ENCODE results near the gene ARHGEF4.

The ARHGEF4 gene

GRCh38 chr2:131027566-131028528, 191.1 kb downstream of the ARHGEF4 start:
- no peak for DNase-seq

- DNase-seq = no peak
Measured at GRCh38 chr2:131029812-131030211, 193.1 kb downstream of the ARHGEF4 start.

DNA sequence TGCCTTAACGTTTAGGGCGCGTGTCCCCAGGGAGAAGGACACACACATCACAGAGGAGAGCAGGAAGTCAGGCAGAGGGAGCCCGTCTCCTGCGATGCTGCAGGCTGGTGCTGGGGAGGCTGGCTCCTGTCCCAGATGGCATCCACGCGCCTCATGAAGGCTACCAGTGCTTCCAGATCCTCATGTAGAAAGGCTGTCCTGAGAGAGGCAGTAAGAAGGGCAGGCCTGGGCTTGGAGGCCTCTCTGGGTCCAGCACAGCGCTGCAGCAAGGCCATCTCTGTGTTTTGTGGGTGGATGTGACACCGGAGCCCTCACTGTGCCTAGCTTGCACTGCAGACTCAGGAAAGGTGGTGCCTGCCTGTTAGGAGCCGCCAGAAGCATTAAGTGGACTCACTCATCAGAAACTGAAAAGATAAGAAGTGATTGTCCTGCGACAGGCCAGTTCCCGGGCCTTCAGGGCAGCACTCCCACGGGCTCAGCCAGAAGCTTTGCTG, 193.8 kb downstream of the ARHGEF4 start:
- no peak for DNase-seq

DNA sequence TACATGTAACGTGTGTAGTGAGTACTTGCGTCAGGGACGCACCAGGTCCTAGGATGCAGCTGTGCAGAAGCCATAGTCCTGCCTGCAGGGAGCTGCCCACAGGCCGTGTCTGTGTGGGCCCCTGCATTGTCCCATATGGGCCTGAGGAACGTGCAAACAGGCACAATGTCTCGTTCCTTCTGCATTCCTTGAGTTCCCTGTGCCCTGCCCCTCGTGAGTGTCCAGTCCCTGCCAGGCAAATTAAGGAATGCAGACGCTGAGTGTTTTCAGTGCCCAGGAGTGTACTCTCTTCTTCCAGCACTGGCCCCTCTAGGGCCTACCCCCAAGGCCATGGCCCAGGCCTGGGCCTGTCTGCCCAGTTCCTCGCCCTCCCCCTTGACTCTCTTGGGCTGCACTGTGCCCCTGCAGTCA, 194.7 kb downstream of the ARHGEF4 start:
- DNase-seq = no peak

GRCh38 chr2:131031875-131032274, 195.2 kb downstream of the ARHGEF4 start:
- no peak for DNase-seq

- no peak for DNase-seq
Measured at GRCh38 chr2:131032393-131032836, 195.7 kb downstream of the ARHGEF4 start.

DNA sequence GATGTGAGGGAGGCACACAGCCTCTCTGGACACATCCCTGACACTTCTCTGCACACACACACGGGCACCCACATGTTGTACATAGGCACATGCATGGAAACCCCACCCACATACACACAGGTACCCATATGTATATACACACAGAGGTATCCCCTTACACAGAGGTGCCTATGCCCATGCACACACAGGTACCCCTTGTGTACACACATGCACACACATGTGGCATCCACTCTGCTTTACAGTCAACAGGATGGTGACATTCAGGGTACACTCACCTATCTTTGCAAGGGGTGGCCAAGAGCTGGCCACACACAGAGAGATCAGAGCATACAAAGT, 197.0 kb downstream of the ARHGEF4 start:
- DNase-seq = no peak

GRCh38 chr2:131034122-131035051, 197.7 kb downstream of the ARHGEF4 start:
- DNase-seq = no peak

DNA sequence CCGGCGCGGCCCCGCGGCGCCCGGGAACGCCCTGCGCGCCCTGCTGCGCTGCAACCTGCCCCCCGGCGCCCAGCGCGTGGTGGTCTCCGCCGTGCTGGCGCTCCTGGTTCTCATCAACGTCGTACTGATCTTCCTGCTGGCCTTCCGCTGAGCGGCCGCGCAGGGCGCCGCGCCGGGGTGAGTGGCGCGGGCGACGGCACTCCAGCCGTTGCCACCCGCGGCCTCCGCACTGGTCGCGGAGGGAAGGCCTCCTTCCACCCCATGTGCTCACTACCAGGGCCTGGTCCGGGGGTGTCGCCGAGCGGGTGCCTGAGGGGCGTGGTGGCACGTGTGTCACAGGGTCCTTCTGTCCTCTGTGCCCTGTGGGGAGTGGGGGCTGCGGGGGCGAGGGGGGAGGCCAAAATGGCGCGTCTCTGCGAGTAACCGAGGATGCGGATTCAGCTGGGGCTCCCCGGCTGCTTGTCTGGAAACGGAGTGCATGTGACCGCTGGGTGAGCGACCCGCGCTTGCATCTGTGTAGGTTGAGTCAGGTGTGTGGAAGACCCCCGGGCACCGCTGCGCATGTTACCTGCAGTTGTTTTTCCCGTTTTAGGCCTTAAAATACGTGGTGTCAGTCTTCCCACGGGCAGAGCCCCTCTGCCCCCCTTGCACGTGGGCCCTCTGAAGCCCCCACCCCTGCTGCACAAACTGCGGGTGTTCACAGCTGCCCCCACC, 198.6 kb downstream of the ARHGEF4 start:
- no peak for DNase-seq

DNA sequence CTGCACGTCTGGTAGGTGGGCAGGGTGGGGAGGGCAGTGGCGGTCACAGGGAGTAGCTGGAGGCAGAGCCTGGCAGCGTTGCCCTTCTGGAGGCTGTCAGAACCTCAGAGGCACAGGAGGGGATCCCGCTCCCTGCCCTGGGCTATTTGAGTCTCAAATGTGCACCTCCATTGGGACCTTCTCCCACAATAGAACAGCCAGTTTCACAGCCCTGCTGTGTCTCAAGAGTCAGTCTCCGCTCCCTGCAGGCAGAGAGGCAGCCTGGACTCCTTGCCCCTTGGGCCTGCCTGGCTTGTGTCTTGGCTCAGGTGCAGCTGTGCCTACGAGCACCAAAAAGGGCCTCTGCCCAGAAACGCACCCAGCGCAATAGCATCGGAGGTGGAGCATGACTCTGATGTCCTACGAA, 199.1 kb downstream of the ARHGEF4 start:
- DNase-seq = no peak

DNA sequence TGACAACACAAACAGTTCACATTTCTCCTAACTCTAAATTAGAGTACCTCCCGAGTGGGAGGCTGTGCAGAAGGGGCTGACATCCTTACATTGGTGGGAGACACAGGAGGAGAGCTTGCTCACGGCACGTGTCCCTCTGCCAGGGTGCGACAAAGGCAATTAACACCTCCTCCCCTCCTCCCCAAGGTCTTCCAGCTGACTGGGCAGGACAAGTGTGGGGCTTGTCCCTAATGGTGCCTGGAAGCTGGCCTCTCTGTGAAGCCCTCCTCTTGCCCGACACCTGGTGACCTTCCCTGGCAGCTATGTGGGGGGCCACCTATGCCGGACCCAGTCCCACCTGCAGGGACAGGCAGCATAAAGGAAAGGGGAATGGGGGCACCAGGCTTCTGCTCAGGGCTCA, 199.6 kb downstream of the ARHGEF4 start:
- no peak for DNase-seq

DNA sequence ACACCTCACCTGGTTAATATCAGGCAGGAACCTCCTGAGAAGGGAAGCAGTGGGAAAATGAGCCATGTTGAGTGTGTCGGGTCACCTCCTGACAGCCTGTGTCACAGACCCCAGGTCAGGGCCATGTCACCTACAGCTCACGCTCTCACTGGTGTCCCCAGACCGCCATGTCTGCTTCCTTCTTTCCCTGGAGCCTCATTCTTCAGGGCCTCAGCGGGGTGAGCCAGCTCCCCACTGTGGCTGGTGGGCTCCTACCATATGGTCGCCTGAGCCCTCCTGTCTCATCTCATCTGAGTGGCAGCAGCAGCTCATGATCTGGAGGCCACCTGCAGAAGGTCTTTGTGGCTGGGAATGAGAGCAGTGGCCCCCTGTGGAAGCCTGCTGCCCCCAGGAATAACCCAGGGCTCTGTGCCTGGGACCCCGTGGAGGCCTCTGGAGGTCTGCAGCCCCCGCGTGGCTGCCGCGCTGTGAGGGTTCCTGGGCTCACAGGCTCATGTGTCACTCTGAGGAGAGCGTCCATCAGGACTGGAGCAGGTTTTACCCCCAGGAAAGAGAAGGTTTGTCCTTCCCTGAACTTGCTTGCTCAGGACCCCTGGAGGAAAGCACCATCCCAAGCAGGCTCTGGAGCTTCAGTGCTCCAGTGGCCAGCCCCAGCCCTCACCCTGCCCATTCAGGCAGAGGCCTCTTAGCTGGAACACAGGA, 200.1 kb downstream of the ARHGEF4 start:
- no peak for DNase-seq

DNA sequence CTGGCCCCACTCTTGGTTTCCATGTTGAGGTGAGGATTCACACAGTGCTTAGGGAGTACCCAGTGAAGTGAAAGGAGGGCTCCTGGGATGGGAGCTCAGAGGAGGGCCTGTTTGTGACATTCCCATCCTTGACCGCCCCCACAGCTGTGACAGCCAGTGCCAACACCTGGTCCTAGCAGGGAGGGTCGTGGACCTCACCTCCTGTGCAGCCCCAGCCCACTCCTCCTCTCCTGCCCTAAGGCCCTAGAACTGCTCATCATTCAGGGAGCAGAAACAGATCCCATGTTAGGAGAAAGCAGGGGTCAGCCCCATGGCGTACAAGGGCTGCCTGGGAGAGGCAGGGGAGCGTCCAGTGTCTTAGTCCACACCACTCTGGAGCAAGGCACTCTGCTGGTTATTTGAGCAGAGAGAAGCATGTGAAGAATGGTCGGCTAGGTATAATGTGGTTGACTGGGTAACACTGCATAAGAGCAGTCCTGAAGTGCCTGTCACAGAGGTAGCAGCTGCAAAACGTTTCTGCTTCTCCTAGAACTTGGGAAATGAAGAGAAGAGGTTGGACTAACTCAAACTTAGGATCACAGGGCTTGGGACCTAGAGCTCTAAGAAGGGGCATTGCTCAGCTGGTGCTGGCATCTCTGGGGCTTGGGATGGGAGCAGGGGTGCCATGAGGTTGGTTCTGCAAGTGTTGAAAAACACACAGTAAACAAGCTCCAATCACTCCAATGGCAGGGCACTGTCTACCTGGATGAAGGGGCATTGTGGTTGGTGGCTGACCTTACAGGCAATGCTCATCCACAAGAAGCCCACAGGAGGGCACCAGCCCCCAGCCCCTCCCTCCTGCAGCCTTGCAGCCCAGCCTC, 200.9 kb downstream of the ARHGEF4 start:
- DNase-seq = no peak

GRCh38 chr2:131038258-131039100, 201.8 kb downstream of the ARHGEF4 start:
- no peak for DNase-seq

DNA sequence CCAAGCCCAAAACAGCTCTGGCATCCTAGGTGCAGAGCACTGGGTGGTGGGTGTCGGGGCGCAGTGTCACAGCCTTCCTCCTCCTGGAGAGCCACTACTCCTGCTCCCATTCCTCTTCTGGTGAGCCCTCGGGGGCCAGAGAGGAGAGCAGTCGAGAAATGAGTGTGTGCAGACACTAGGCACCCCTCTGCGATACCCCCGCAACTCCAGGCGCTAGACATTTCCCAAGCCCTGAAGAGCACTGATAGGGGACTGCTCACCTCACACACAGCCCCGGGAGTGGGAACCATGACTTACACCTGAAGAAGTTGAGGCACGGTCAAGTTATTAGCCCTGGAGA, 202.4 kb downstream of the ARHGEF4 start:
- DNase-seq = no peak

GRCh38 chr2:131039535-131039907, 202.8 kb downstream of the ARHGEF4 start:
- DNase-seq = no peak

- DNase-seq = no peak
Measured at GRCh38 chr2:131039908-131040660, 203.4 kb downstream of the ARHGEF4 start.

- DNase-seq = no peak
Measured at GRCh38 chr2:131040661-131041401, 204.1 kb downstream of the ARHGEF4 start.
